Measurements from ENCODE around the gene MYPN.

- TF ChIP-seq POLR2A (IDR thresholded peaks at IDR 0.05; ENCODE audit: low read length) (no peak), GATA1 (IDR thresholded peaks at IDR 0.05; ENCODE audit: low read depth, low read length) (no peak)
Observed at GRCh38 chr10:68142761-68143160, 33.5 kb downstream of the MYPN start.

All from erythroblast (primary cell).